ENCODE results near the gene PCNP. TPM values are rescaled to one million over a fixed set of nuclear protein-coding genes. Genes with fewer than 3 reads are reported as not detected.
A peak's percentile ranks its signal among the peaks of the same experiment; 100 is the strongest.

PCNP gene
- total RNA-seq, result 117 and 129 TPM in 2 replicates
- 103 and 116 TPM in 2 replicates for polyA plus RNA-seq
- polyA plus RNA-seq (2012), result 113 and 118 TPM in 2 replicates
- 1.5 and 6.5 TPM in 2 replicates for polyA minus RNA-seq (ENCODE audit: low replicate concordance)

GRCh38 chr3:101573449-101574387 is at the start of gene PCNP:
Gene PCNP (plus strand): TSS chr3:101574180. CDS start chr3:101574216, 36 bp downstream.
- Histone ChIP-seq H3K27ac (ENCODE audit: insufficient read depth, low read length) (peak within 1 kb of the TSS; percentile 97), H3K27me3 (ENCODE audit: control insufficient read depth, insufficient read depth, low read length) (no peaks in the 10 kb centered on the region), H3K9ac (ENCODE audit: insufficient read depth, low read length) (peak within 1 kb of the TSS; percentile 93), H3K9me3 (ENCODE audit: control insufficient read depth, insufficient read depth, low read depth, low read length) (no peaks in the 10 kb centered on the region), H3K4me2 (ENCODE audit: extremely low read depth, insufficient read depth, low read length) (peak within 1 kb of the TSS; percentile 90), H3K4me3 (replicated peaks in 1 of 4; ENCODE audit: control extremely low read depth in 1 of 4, insufficient read depth in 1 of 4, low read depth in 3 of 4, low read length in 4 of 4) (peak within 1 kb of the TSS; percentile 91 to 100 (median 99)), H4K20me1 (ENCODE audit: control insufficient read depth, extremely low read depth, insufficient read depth, low read length) (no peaks in the 10 kb centered on the region), H3K79me2 (ENCODE audit: control insufficient read depth, insufficient read depth, low read length) (peaks cover 44% of the 10 kb centered on the region), H3K36me3 (ENCODE audit: control insufficient read depth, insufficient read depth, low read length) (no peaks in the 10 kb centered on the region), H2AFZ (ENCODE audit: low read length) (peak within 1 kb of the TSS; percentile 100), H3K4me1 (ENCODE audit: control insufficient read depth, extremely low read depth, insufficient read depth, low read length) (peaks cover 2% of the 10 kb centered on the region)
- peak; percentile 99 to 100 for DNase-seq (ENCODE audit: low read depth in 2 of 2)
- TF ChIP-seq EZH2 (IDR thresholded peaks at IDR 0.05; ENCODE audit: low read length, missing control alignments) (no peak), CTCF (conservative IDR thresholded peaks at IDR 0.05 in 1 of 2, IDR thresholded peaks at IDR 0.05 in 1 of 2; ENCODE audit: low read depth in 1 of 2, low read length in 2 of 2) (peak; percentile 84 to 86)

GRCh38 chr3:101527441-101527840 is 46.5 kb upstream of the PCNP start:
- no peak for DNase-seq (ENCODE audit: low read depth in 2 of 2)
- no peak overlapping the region for H2AFZ ChIP-seq (ENCODE audit: low read length)
- H4K20me1 ChIP-seq (ENCODE audit: control insufficient read depth, extremely low read depth, insufficient read depth, low read length), result no peaks in the 10 kb centered on the region
- H3K9me3 ChIP-seq (ENCODE audit: control insufficient read depth, insufficient read depth, low read depth, low read length), result no peaks in the 10 kb centered on the region
- no peaks in the 10 kb centered on the region for H3K4me1 ChIP-seq (ENCODE audit: control insufficient read depth, extremely low read depth, insufficient read depth, low read length)
- H3K27me3 ChIP-seq (ENCODE audit: control insufficient read depth, insufficient read depth, low read length), result peaks cover 3% of the 10 kb centered on the region
- H3K27ac ChIP-seq (ENCODE audit: insufficient read depth, low read length), result no peak overlapping the region
- no peak overlapping the region for H3K9ac ChIP-seq (ENCODE audit: insufficient read depth, low read length)
- H3K4me3 ChIP-seq (replicated peaks in 1 of 4; ENCODE audit: control extremely low read depth in 1 of 4, insufficient read depth in 1 of 4, low read depth in 3 of 4, low read length in 4 of 4), result no peak overlapping the region
- TF ChIP-seq EZH2 (IDR thresholded peaks at IDR 0.05; ENCODE audit: low read length, missing control alignments), result no peak
- TF ChIP-seq CTCF (conservative IDR thresholded peaks at IDR 0.05 in 1 of 2, IDR thresholded peaks at IDR 0.05 in 1 of 2; ENCODE audit: low read depth in 1 of 2, low read length in 2 of 2), result no peak
- no peak overlapping the region for H3K4me2 ChIP-seq (ENCODE audit: extremely low read depth, insufficient read depth, low read length)
- H3K79me2 ChIP-seq (ENCODE audit: control insufficient read depth, insufficient read depth, low read length), result no peaks in the 10 kb centered on the region
- H3K36me3 ChIP-seq (ENCODE audit: control insufficient read depth, insufficient read depth, low read length), result no peaks in the 10 kb centered on the region

- TF ChIP-seq EZH2 (IDR thresholded peaks at IDR 0.05; ENCODE audit: low read length, missing control alignments) (no peak), CTCF (conservative IDR thresholded peaks at IDR 0.05 in 1 of 2, IDR thresholded peaks at IDR 0.05 in 1 of 2; ENCODE audit: low read depth in 1 of 2, low read length in 2 of 2) (no peak)
- no peaks in the 10 kb centered on the region for H3K4me1 ChIP-seq (ENCODE audit: control insufficient read depth, extremely low read depth, insufficient read depth, low read length)
- H3K4me3 ChIP-seq (replicated peaks in 1 of 4; ENCODE audit: control extremely low read depth in 1 of 4, insufficient read depth in 1 of 4, low read depth in 3 of 4, low read length in 4 of 4), result no peak overlapping the region
- H3K4me2 ChIP-seq (ENCODE audit: extremely low read depth, insufficient read depth, low read length), result no peak overlapping the region
- no peaks in the 10 kb centered on the region for H4K20me1 ChIP-seq (ENCODE audit: control insufficient read depth, extremely low read depth, insufficient read depth, low read length)
- H3K27me3 ChIP-seq (ENCODE audit: control insufficient read depth, insufficient read depth, low read length), result peaks cover 3% of the 10 kb centered on the region
- H3K79me2 ChIP-seq (ENCODE audit: control insufficient read depth, insufficient read depth, low read length), result no peaks in the 10 kb centered on the region
- no peak for DNase-seq (ENCODE audit: low read depth in 2 of 2)
- H3K9me3 ChIP-seq (ENCODE audit: control insufficient read depth, insufficient read depth, low read depth, low read length), result no peaks in the 10 kb centered on the region
- no peak overlapping the region for H3K9ac ChIP-seq (ENCODE audit: insufficient read depth, low read length)
- no peak overlapping the region for H3K27ac ChIP-seq (ENCODE audit: insufficient read depth, low read length)
- no peaks in the 10 kb centered on the region for H3K36me3 ChIP-seq (ENCODE audit: control insufficient read depth, insufficient read depth, low read length)
- no peak overlapping the region for H2AFZ ChIP-seq (ENCODE audit: low read length)
These were observed 46.1 kb upstream of the PCNP start for GRCh38 chr3:101527906-101528305.
